Globus pallidus (tissue), 1 donor: ENCODE results near the gene GALE.

Experiments used
- DNase-seq: peaks from one replicate; pipeline ENCODE4 v3.0.0-alpha.2; 2015; ENCODE audit warnings: low spot score

GALE gene

GRCh38 chr1:23751050-23751814 lies 49.3 kb downstream of the GALE start:
- DNase-seq, result no peak

- no peak for DNase-seq
Measured at GRCh38 chr1:23748016-23748415, 52.5 kb downstream of the GALE start.
